HG02763 (cell line): ENCODE data around the gene NOTO.

Experiments used
- ATAC-seq: cut with Tn5 transposase; IDR thresholded peaks from one replicate; pipeline ENCODE4 v1.9.1; 2021; ENCODE audit warnings: mild to moderate bottlenecking, moderate library complexity; ENCODE audit not compliant: unreplicated experiment

NOTO gene

DNA sequence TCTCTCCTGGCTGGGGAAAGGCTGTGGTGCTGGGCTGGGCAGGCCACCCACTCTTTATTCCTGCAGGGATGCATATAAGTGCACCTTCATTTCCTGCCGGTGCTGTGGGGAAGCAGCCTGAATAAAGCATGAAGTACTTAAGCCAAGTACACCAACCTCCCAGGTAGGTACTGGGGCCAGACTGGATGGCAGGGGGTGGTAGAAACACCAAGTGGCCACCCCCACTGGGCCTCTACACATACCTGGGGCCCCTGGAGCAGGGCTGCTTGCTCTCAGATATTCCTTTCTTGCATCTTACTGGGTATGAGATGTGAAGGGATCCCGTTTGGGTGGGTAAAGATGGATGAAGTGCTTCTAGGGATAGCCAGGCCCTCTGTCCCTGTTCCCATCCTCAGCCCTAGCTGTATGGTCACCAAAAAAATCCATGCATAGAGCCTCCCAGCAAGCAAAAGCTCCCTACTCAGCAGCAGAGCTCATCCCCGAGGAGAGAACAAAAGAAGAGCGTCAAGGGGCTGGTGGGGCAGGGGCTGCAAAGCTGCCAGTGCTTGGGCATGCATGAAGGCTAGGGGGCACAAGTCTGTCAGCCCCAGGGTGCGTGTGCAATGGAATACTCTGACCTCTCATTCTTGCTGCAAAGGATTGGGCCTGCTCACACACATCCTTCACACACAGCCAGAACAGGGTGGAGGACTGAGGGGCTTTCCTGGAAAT is 53.7 kb downstream of the NOTO start:
- ATAC-seq = no peak

DNA sequence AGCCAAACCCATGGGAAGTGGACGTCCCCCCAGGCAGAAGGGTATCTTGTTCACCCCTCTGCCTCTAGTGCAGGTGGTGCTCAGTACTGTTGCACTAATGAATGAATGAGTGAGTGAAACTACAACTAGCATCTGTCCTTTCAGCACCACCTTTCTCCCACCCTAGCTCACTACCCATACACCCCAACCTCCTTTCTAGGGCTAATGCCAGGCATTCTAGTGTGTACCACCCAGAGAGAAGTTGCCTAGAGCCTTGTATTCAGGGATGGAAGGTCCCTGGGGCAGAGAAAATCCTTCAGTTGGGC is 54.2 kb downstream of the NOTO start:
- ATAC-seq = no peak

DNA sequence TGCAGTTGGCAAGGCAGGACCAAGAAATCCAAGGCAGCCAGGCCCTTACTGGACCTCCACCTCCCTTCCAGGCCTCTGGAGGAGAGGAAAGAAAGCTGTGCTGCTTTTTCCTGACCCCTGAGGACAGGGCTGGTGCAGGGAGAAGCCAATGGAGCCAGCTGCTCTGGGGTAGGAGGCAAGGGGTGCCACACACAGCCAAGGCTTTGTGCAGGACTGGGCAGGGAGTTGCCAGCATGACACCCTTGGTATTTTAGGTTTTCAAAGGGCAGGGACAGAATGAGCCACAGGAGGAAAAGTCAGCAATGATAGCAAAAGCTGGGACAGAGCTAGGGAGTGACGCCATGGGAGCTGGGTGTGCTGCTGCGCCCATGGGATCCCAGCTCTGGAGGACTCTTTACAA is 54.6 kb downstream of the NOTO start:
- ATAC-seq = no peak

DNA sequence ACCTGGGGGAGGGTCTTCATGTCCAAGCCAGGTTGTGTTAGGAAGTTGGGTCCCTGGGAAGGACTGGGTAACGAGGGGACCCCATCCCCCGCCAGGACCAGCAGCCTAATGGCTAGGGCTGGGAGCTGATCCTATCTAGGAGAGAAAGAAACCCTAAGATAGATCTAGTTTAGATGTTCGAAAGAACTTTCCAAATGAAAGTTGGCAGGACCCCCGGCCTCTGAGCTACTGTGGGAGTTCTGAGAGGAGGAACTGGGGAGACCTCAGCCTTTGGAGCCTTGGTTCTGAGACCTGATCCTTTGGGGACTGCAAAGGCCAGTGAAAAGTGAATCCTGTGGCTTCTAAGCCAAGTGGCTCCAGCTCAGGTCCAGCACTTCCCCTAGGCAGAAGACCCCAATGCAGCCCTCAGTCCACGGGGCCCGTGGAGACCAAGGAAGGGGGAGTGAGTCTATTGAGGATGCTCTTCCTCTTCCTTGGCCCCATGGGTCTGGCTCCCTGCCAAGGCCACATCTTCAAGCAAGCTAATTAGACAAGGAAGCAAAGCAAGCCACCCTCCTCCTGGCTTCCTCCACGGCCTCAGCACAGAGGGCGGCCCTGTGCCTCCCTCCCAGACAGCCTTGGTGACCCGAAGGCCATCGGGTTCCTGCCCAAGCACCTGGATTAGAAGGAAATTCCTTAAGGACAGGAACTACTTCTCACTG is 55.2 kb downstream of the NOTO start:
- no peak for ATAC-seq

DNA sequence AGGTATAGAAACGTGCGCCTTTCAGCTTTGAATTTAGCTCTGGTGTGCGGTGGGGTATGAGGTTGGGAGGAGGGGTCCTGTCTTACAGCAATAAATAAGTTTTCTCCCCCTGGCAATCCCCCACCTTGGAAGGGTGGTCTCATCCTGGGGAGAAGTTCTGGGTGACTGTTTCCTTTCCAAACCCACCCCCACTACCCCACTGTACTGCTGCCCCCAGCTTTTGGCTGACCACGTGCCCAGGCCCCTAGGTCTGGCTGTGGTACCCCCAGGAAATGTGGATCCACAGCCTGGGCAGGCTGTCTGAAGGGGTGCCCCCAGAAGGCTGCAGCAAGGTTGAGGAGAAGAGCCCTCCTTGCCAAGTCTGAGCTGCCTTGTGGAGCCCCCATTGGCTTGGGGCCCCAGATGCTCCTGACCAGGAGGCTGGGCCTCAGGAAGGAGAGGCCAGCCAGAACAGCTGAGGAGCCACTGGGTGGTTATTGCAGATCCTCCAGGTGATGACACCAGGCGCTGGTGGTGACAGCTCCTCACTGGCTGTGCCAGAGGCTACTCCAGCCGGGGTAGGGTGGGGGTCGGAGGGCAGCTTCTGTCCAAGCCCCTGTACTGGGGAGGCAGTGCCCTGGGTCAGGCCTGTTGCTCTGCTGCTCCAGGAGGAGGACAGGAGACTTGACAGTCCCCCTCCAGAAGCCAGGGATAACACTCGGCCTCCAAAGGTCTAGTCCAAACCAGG is 56.0 kb downstream of the NOTO start:
- ATAC-seq = no peak

DNA sequence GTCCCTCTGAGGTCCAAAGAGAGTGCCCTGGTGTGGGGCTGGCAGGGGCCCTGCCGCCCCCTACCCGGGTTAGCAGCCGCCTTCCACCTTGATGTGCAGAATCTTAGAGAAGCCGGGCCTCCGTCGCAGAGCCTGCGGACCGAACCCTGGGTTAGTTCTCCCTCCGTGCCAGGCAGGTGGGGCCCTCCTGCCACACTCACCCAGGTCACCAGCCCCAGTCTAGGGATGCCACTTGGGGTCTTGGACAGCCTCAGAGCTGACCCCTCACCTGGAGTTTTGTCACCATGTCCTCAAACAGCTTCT is 56.5 kb downstream of the NOTO start:
- ATAC-seq = no peak

DNA sequence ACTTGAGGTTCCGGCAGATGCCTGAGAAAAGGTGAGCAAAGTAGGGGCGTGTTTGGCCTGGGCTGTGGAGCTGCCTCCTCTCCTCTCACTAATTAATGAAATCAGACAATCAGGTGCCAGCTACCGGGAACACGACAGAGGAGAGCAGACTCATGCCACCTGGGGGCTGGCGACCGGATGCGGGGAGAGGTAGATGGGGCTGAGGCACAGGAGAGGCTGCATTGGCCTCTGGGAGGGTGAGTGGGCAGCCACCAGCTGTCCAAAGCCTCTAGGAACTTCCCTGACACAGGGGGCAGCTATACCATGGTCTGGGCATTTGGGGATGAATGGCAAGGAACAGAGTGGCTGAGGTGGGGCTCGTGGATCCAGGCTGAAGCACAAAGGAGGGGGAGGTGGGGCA is 56.9 kb downstream of the NOTO start:
- ATAC-seq = no peak

DNA sequence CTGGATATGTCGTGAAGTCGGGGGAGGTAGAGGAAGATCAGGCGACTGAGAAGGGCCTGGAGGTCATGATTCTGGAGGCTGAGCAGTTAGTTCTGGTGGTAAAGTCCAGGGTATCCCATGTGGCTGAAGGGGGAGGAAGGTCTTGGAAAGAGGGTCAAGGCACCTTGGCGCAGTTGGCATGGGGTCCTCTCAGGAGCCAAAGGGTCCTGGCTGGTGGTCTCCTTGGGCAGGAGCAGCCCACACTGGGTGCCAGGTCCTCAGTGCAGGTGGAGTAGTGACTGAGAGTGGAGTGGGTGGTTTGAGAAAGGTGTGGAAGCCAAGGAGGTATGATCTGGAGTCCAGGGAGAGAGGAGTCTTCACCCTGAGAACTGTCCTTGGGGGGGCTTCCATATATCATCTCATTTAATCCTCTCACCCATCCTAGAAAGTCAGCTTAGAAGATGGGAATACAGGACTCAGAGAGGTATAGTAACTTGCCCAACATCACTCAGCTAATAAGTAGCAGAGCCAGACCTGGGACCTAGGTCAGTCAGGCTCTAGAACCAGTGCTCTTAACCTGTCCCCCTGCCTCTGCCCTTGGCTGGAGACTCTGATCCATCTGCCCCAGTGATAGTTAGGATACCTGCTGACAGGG is 57.4 kb downstream of the NOTO start:
- no peak for ATAC-seq

DNA sequence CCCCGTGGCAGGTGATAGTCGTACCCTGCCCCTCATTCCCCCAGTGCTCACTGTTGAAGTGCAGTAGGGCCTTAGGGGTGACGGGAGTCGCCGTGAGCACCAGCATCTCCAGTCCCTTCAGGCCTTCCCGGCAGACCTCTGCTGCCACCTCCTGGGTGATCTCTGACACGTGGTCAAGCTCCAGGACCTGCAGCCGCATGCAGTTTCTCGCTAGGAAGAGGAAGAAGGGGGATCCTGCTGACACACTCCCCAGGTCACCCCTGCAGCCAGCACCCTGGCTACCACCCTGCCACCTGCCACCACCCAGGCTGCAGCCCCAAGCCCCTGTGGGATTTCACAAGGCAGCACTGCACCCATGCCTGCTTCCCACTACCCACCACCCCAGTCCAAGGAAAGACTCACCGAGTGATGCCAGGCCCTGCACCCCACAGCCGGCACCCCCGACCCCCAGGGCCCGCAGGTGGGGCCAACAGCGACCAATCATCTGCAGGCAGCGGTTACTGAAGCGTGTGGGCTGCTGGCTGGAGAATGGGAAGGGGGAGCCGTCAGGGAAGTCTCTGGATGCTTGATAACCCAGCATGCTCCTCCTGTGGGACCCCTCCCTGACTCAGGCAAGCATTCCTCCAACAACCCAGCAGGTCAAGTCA is 58.1 kb downstream of the NOTO start:
- ATAC-seq = no peak
